Measurements from ENCODE around the gene DUSP19. TPM values are rescaled to one million over a fixed set of nuclear protein-coding genes. Genes with fewer than 3 reads are reported as not detected.

The DUSP19 gene
- total RNA-seq, 1 experiment from 2014 or later = 2.9 TPM

GRCh38 chr2:183033951-183034350 is 44.6 kb upstream of the DUSP19 start (continued):
- no peak for TF ChIP-seq ATF3 (IDR thresholded peaks at IDR 0.05)

GRCh38 chr2:183034806-183035205 is 43.7 kb upstream of the DUSP19 start:
- BruUV-seq (replicated peaks) = no TSS peak
- intact Hi-C loops (cut with micrococcal nuclease) = loop anchor here (5.0 kb wide), 1 partner anchor 87 kb away; the partner anchor contains the start of gene NUP35
- Histone ChIP-seq H3K79me2 (ENCODE audit: insufficient read depth, low read length) (peaks cover 82% of the 10 kb centered on the region), H3K27me3 (ENCODE audit: insufficient read depth, low read length) (no peaks in the 10 kb centered on the region), H3K4me1 (ENCODE audit: control insufficient read depth in 1 of 2, insufficient read depth in 2 of 2, low read length in 2 of 2) (peaks cover 7 to 21% of the 10 kb centered on the region in 2 experiments), H3K9me2 (ENCODE audit: insufficient read depth) (no peaks in the 10 kb centered on the region), H3K9ac (ENCODE audit: low read length) (no peak overlapping the region), H3K27ac (ENCODE audit: low read depth, low read length) (no peak overlapping the region), H3K9me3 (ENCODE audit: control insufficient read depth in 1 of 2, insufficient read depth in 1 of 2, low read depth in 1 of 2, low read length in 2 of 2) (no peaks in the 10 kb centered on the region), H3K36me3 (ENCODE audit: control insufficient read depth in 1 of 2, insufficient read depth in 2 of 2, low read length in 2 of 2) (no peaks in the 10 kb centered on the region), H3K4me3 (replicated peaks in 1 of 2; ENCODE audit: low read depth in 1 of 2, low read length in 2 of 2) (no peak overlapping the region), H4K20me1 (ENCODE audit: insufficient read depth) (peaks cover 37% of the 10 kb centered on the region; the same call in 1 of the 2 replicates), H2AFZ (ENCODE audit: low read depth, low read length, poor library complexity, severe bottlenecking) (no peak overlapping the region), H3K4me2 (ENCODE audit: low read length) (no peak overlapping the region)
- no peak for DNase-seq (ENCODE audit: low read depth, low spot score)
- ChIA-PET CTCF (no interaction called here), POLR2A (no interaction called here), RAD21 (ENCODE audit: low non-redundant PET in 1 of 2, low total read pairs in 2 of 2, uncharacterized antibody in 2 of 2, unreplicated experiment in 2 of 2) (no interaction called here)
- ATAC-seq = no peak
- TF ChIP-seq SP1 (IDR thresholded peaks at IDR 0.05; ENCODE audit: low read depth) (no peak), YY1 (IDR thresholded peaks at IDR 0.05; ENCODE audit: extremely low read depth, insufficient replicate concordance, low read depth, low read length) (no peak), SIN3A (IDR thresholded peaks at IDR 0.05; ENCODE audit: low read depth) (no peak), ZBTB33 (IDR thresholded peaks at IDR 0.05; ENCODE audit: extremely low read depth, insufficient replicate concordance, low read length) (no peak), EZH2 (IDR thresholded peaks at IDR 0.05) (no peak), EGR1 (IDR thresholded peaks at IDR 0.05; ENCODE audit: low read depth) (no peak), ZNF274 (IDR thresholded peaks at IDR 0.05; ENCODE audit: low read depth, low read length) (no peak), SRF (IDR thresholded peaks at IDR 0.05; ENCODE audit: low read depth) (no peak), POLR2A (IDR thresholded peaks at IDR 0.05; ENCODE audit: borderline replicate concordance, extremely low read depth, insufficient read depth, insufficient read length) (no peak), CBX3 (IDR thresholded peaks at IDR 0.05; ENCODE audit: low read depth) (no peak), REST (IDR thresholded peaks at IDR 0.05; ENCODE audit: low read depth) (no peak), CTCF (IDR thresholded peaks at IDR 0.05 in 2 of 3, conservative IDR thresholded peaks at IDR 0.05 in 1 of 3; ENCODE audit: borderline replicate concordance in 1 of 3, insufficient read depth in 1 of 3, low read depth in 2 of 3, low read length in 2 of 3) (no peak), RAD21 (IDR thresholded peaks at IDR 0.05; ENCODE audit: low read depth) (no peak), ELF1 (IDR thresholded peaks at IDR 0.05; ENCODE audit: borderline replicate concordance, low read depth) (no peak), EZH2phosphoT487 (IDR thresholded peaks at IDR 0.05; ENCODE audit: borderline replicate concordance) (no peak), MAX (IDR thresholded peaks at IDR 0.05) (no peak), POLR2AphosphoS5 (IDR thresholded peaks at IDR 0.05; ENCODE audit: low read depth, low read length) (no peak)

All from HCT116 (cell line).